ENCODE data around the gene APBB2.

Gene APBB2

GRCh38 chr4:41189666-41190065 is 24.7 kb downstream of the APBB2 start:
- DNase-seq (ENCODE audit: low spot score), result no peak

- no peak for DNase-seq (ENCODE audit: low spot score)
Measured at GRCh38 chr4:41189076-41189475, 25.3 kb downstream of the APBB2 start.

- no peak for DNase-seq (ENCODE audit: low spot score)
Measured at GRCh38 chr4:41185614-41186592, 28.4 kb downstream of the APBB2 start.

GRCh38 chr4:41184009-41184408 is 30.3 kb downstream of the APBB2 start:
- no peak for DNase-seq (ENCODE audit: low spot score)

DNA sequence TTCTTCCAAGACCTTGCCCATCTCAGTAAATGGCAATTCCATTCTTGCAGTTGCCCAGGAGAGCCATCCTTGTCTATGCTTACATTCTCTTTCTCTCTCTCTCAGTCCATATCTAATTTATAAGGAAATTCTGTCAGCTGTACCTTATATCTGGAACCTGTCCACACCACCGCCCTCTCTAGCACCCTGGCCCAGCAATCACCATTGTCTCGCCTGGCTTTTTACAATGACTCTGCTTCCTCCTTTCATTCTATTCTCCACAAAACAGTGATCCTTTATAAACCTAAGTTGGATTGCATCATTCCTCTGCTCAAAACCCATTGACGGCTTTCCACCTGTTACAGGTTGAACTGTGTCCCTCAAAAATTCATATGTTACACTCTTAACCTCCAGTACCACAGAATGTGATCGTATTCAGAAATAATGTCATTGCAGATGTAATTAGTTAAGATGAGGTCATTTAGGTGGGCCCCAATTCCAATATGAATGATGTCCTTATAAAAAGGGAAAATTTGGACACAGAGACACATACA is 31.3 kb downstream of the APBB2 start:
- no peak for DNase-seq (ENCODE audit: low spot score)

DNA sequence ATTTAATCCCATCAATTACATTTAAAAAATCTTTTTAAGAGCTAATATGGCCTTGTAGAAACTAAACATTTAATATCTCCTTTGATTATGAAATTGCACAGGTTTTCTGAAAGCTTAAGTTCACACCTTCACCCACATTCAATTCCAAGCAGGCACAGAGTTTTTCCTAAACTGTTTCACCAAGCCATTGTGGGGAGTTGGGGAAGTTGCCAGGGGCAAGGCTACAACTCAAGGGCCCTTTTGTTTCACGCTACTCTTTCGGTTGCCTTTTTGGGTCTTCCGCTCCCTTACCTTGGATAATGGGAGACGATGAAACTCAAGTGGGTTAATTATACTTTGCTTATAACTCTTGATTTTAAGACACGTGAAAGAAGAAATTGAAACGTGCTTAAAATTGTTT is 33.3 kb downstream of the APBB2 start:
- DNase-seq (ENCODE audit: low spot score), result no peak

DNA sequence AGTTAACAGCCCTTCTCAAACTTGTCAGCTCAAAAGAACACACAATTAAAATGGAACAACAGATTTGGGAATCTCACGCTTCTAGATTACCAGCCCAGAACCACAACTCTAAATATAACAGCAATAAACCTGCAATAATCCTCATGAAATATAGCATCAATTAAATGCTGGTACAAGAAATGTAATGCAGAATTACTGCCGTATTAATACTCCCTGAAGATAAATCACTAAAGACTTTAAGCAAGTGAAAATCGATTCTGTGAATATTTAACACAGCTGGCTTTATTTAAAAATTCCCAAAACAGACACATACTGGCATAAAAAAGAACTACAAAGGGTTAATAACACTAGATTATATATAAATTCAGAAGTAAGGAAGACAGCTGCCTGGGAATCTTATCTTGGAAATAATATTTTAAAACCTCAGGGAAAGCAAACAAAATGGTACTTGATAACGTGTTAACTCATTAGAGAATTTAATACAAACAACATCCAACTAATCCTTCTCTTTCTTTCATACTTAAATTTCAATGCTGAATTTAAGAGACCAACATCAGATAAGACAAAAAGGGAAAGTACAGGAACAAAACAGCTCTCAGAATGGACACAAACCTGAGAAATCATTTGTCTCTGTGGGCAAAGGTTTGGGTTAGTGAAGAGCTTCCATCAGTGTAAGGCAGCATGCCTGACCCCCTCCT is 34.7 kb downstream of the APBB2 start:
- DNase-seq (ENCODE audit: low spot score), result no peak

DNA sequence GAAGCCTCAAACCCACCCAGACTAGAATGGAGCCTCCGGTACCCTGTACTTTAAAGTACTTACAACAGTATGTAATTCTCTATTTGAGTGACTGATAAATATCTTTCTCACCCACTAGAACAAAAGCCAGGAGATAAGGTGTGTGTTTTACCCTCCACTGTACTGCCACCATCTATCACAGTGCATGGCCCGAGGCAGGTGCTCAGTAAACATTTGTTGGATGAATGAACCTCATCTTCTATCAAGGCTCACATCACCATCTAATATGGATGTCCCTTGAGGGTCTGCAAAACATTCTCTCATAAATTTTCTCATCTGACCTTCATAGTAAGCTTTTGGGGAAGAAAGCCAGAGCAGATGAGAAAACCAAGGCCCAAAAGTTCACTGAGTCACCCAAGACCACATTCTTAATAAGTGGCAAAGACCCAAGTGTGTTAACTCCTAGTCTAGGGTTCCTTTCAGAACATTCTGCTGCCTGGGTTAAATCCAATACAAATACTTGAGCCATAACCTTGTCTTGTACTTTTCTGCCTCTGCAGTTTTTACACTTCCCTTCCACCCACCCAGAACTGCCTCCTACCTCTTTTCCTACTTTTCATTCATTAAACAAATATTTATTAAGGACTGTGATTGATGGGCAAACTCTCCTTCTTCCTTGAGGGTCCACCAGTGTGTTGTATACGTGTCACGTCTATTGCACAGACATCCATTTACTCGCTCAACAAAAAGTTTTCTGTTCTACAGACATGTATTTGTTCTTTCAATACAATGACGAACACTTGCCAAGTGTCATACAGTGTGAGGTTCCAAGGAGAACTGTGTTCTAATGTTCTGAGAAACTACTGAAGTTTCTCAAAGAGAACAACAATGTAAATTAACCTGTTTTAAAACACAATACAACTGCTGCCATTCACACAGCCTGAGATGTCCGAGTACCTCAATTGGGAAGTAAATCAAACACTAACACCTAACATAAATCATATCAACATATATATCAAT is 35.7 kb downstream of the APBB2 start:
- no peak for DNase-seq (ENCODE audit: low spot score)

- no peak for DNase-seq (ENCODE audit: low spot score)
Measured at GRCh38 chr4:41177016-41177415, 37.3 kb downstream of the APBB2 start.

GRCh38 chr4:41176340-41176739 is 38.0 kb downstream of the APBB2 start:
- DNase-seq (ENCODE audit: low spot score), result no peak

GRCh38 chr4:41175794-41176193 is 38.5 kb downstream of the APBB2 start:
- no peak for DNase-seq (ENCODE audit: low spot score)

GRCh38 chr4:41174444-41174843 is 39.9 kb downstream of the APBB2 start:
- no peak for DNase-seq (ENCODE audit: low spot score)

DNA sequence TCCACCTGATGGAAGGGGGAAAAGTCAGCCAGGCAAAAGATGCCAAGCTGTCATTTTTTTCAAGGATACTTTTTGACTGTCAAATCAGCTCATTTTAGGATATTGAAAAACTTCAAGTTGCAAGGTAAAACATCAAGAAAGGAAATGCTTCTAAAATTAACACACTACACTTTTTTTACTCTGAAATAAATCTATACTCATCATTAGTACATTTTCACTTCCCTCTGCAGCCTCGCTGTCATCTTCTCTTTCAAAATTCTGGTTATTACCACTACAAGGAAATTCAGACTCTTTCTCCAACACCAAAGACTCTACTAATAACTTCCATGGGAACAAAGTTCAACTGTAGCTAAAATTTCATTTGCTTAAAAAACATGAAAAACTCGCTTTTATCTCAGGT is 41.6 kb downstream of the APBB2 start:
- no peak for DNase-seq (ENCODE audit: low spot score)

- DNase-seq (ENCODE audit: low spot score), result no peak
Measured at GRCh38 chr4:41169256-41169800, 45.0 kb downstream of the APBB2 start.

GRCh38 chr4:41167191-41167590 is 47.2 kb downstream of the APBB2 start:
- DNase-seq (ENCODE audit: low spot score), result no peak

DNA sequence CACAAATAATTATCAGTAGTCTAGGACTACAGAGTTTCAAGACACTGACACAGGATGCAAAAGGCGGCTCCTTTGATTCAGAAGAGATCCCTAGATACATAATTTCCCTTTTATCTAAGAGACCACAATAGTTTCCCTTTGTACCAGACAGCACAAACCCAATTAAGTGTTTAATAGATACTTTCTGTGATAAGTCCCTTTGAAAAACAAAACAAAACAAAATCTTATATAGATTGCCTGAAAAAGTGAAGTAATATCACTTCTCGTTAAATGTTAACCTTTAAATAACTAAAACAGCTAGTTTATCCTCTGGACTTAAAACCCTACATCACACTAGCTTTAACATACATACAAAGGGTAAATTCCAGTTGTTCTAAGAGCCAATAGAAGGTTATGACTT is 49.9 kb downstream of the APBB2 start:
- DNase-seq (ENCODE audit: low spot score), result no peak

- no peak for DNase-seq (ENCODE audit: low spot score)
Measured at GRCh38 chr4:41161355-41161754, 53.0 kb downstream of the APBB2 start.

- DNase-seq (ENCODE audit: low spot score), result no peak
Measured at GRCh38 chr4:41160856-41161255, 53.5 kb downstream of the APBB2 start.

DNA sequence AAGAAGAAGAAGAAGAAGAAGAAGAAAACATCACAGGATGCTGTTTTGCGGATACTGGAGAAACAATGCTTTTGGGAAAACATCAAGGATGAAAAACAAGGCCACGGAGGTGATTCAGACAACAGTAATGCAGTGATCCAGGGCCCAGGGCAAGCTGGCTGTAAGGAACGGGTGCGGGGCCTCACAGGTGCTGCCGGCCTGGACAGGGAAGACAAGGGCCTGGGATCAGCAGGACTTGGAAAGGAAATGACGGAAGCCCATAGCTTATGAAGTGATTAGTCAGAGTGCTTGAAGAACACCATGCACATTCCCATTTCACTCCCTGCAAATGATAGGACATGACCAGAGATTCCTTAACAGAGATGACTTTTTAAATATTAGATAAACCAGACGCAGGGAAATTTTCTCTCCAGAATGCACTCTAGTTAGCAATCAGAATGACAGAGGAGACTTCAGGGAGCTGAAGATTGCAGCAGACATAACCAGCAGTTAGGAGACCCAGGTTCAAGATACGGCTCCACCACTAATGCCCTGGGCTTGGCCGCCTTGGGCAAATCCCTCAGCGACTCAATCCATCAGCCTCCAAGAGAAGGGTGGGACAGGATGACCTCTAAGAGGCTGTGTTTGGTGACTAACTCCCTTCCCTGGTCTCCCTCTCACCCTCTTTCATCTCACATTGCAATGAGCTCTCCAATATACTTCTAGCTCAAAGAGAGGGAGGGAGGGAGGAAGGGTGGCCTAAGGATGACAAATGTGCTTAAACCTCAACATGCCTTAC is 54.1 kb downstream of the APBB2 start:
- DNase-seq (ENCODE audit: low spot score), result no peak

GRCh38 chr4:41158756-41159155 is 55.6 kb downstream of the APBB2 start:
- DNase-seq (ENCODE audit: low spot score), result no peak

DNA sequence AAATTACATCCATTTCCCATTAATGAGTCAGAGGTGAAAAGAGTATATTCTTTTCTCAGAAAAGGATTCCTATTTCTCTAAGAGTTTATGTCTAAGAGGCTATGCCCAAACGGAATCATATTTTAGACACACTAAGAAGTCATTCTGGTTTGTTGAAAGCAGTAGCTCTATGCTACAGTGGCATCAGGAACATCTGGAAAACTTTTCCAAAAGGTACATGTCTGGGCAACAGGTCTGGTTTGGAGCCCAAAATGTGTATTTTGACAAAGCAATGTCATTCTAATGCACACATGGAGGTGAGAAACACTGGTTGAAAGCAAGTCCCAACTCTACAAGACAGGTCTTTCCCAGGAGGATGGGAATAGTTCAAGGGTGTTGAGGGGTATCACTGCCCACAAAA is 56.1 kb downstream of the APBB2 start:
- no peak for DNase-seq (ENCODE audit: low spot score)
